Astrocyte (in vitro differentiated cells and primary cell): ENCODE measurements around the gene TUBGCP5.

ENCODE experiments used
- CTCF ChIP-seq: IDR thresholded peaks from 2 replicates; pipeline ENCODE4 v1.5.1; 2011; ENCODE audit warnings: low read depth, mild to moderate bottlenecking, inconsistent platforms, low read length, moderate library complexity; ENCODE audit not compliant: insufficient read depth
- EZH2 ChIP-seq: IDR thresholded peaks from 2 replicates; pipeline ENCODE4 v1.6.1; 2012; ENCODE audit warnings: mild to moderate bottlenecking, low read length, inconsistent platforms; ENCODE audit not compliant: insufficient read depth

GRCh38 chr15:22981051-22981840 lies 58.1 kb downstream of the TUBGCP5 start:
- no peak for TF ChIP-seq CTCF
- TF ChIP-seq EZH2 = no peak
